Right cardiac atrium (tissue), 5 donors: Measurements from ENCODE around the gene TGFB3. TPM values are rescaled to one million over a fixed set of nuclear protein-coding genes. Genes with fewer than 3 reads are reported as not detected.
A peak's percentile ranks its signal among the peaks of the same experiment; 100 is the strongest.

Experiments used
- ATAC-seq, 2 donors: fragments of 200-7000 bp; cut with Tn5 transposase; one replicate each; pipeline versions ENCODE4 v1.8.0 to v1.9.1; 2020; ENCODE audit warnings: moderate library complexity in 2 of 2, mild to moderate bottlenecking in 1 of 2
- DNase-seq, 3 donors: peaks; one replicate each; pipeline ENCODE4 v3.0.0-alpha.2; 2020
- H3K27ac ChIP-seq: one replicate; pipeline ENCODE4 v1.5.1; 2013; ENCODE audit warnings: mild to moderate bottlenecking, low read length, control low read depth, moderate library complexity
- H3K27me3 ChIP-seq: one replicate; pipeline ENCODE4 v1.6.1; 2013; ENCODE audit not compliant: control insufficient read depth, insufficient read depth
- H3K4me1 ChIP-seq: one replicate; pipeline ENCODE4 v1.6.1; 2013; ENCODE audit warnings: low read length; ENCODE audit not compliant: control insufficient read depth, insufficient read depth
- H3K4me3 ChIP-seq: one replicate; pipeline ENCODE4 v1.5.1; 2013; ENCODE audit warnings: low read length, control low read depth
- H3K9me3 ChIP-seq: one replicate; pipeline ENCODE4 v1.6.1; 2013; ENCODE audit warnings: low read length; ENCODE audit not compliant: control insufficient read depth
- WGBS: extraction: QIAGEN DNeasy Blood & Tissue Kit; methylation state at CpG from one replicate; pipeline ENCODE4 v1.1.7; 2013; 5-methylcytosine and 5-hydroxymethylcytosine counted together
- intact Hi-C, 4 donors: fragments of 100-400 bp; cut with DNase I; formaldehyde crosslinking; loops; one replicate each; pipeline versions ENCODE4 v1.11.0 to v1.14.0; 2022 to 2023
- polyA plus RNA-seq: library from polyadenylated mRNA; stranded (reverse); fragments of 200-250 nt; gene quantifications from one replicate; pipeline ENCODE4 v1.2.3, GENCODE V29; 2013
- total RNA-seq, 4 donors: library from RNA; stranded (reverse); fragmentation: NEBNext Ultra II Directional; extraction: Animal tissue kit (Norgen Biotek cat#: 25700); gene quantifications; one replicate each; pipeline ENCODE4 v1.2.1, GENCODE V29; 2021
- donor health status: healthy with polysubstance abuse.
- donor health status: DM: no; HTN: yes; CAD: no.
- donor health status: DM: no; HTN: no; CAD: no.
- donor health status: DM: no; HTN: yes; CAD: no; lungs with severe emphysema.
- donor health status: DM: yes; HTN: yes; CAD: no.

The TGFB3 gene
- total and polyA plus RNA-seq, 5 donors: 18.0 to 76.3 (median 38.0) TPM

- intact Hi-C loops: no loop called here
- Histone ChIP-seq H3K27me3 (no peaks in the 10 kb centered on the region), H3K4me1 (peaks cover 2% of the 10 kb centered on the region), H3K27ac (no peak overlapping the region), H3K9me3 (no peaks in the 10 kb centered on the region), H3K4me3 (no peak overlapping the region)
- ATAC-seq (no peak), DNase-seq (no peak)
- WGBS: 97% methylated on average over 2 of the region's 2 CpGs
Measured at GRCh38 chr14:76007852-76008251, 26.1 kb upstream of the TGFB3 start.

GRCh38 chr14:76007379-76007778 lies 25.6 kb upstream of the TGFB3 start:
- intact Hi-C loops: no loop called here
- DNase-seq: no peak
- no peak overlapping the region for H3K4me3 ChIP-seq
- no peak overlapping the region for H3K27ac ChIP-seq
- ATAC-seq: no peak
- no peaks in the 10 kb centered on the region for H3K27me3 ChIP-seq
- WGBS: 92% methylated on average over 1 of the region's 1 CpG
- peaks cover under 1% of the 10 kb centered on the region for H3K4me1 ChIP-seq
- no peaks in the 10 kb centered on the region for H3K9me3 ChIP-seq

- no peak overlapping the region for H3K27ac ChIP-seq
- intact Hi-C loops: no loop called here
- 79% methylated on average over 2 of the region's 2 CpGs for WGBS
- peak in 1 of 2 donors; percentile 64 for ATAC-seq
- no peak for DNase-seq
- no peak overlapping the region for H3K4me3 ChIP-seq
- H3K4me1 ChIP-seq: no peaks in the 10 kb centered on the region
- H3K27me3 ChIP-seq: no peaks in the 10 kb centered on the region
- H3K9me3 ChIP-seq: no peaks in the 10 kb centered on the region
Measured at GRCh38 chr14:76006253-76006652, 24.5 kb upstream of the TGFB3 start.

- WGBS: 96% methylated on average over 1 of the region's 1 CpG
- Histone ChIP-seq H3K27me3 (no peaks in the 10 kb centered on the region), H3K4me1 (no peaks in the 10 kb centered on the region), H3K9me3 (no peaks in the 10 kb centered on the region), H3K4me3 (no peak overlapping the region), H3K27ac (no peak overlapping the region)
- intact Hi-C loops: no loop called here
- DNase-seq: no peak
- no peak for ATAC-seq
Measured at GRCh38 chr14:76002383-76002782, 20.6 kb upstream of the TGFB3 start.

- Histone ChIP-seq H3K27me3 (no peaks in the 10 kb centered on the region), H3K9me3 (no peaks in the 10 kb centered on the region), H3K4me3 (no peak overlapping the region), H3K27ac (peak overlapping the region; percentile 33), H3K4me1 (no peaks in the 10 kb centered on the region)
- DNase-seq (peak in 2 of 3 donors; percentile 65 to 72), ATAC-seq (no peak)
- intact Hi-C loops: no loop called here
- WGBS: 48% methylated on average over 6 of the region's 6 CpGs
Measured at GRCh38 chr14:75999511-76000190, 17.9 kb upstream of the TGFB3 start.

- no peaks in the 10 kb centered on the region for H3K27me3 ChIP-seq
- 80% methylated on average over 1 of the region's 1 CpG for WGBS
- no peaks in the 10 kb centered on the region for H3K9me3 ChIP-seq
- no peak overlapping the region for H3K27ac ChIP-seq
- DNase-seq (no peak), ATAC-seq (no peak)
- H3K4me3 ChIP-seq: no peak overlapping the region
- H3K4me1 ChIP-seq: no peaks in the 10 kb centered on the region
- intact Hi-C loops: no loop called here
Measured at GRCh38 chr14:75996488-75996887, 14.7 kb upstream of the TGFB3 start.

- peak; percentile 81 to 89 (median 87) for DNase-seq
- H3K4me1 ChIP-seq: no peaks in the 10 kb centered on the region
Measured at GRCh38 chr14:75995372-75996041, 13.7 kb upstream of the TGFB3 start.

GRCh38 chr14:75993567-75994041 lies 11.8 kb upstream of the TGFB3 start:
- Histone ChIP-seq H3K27me3 (no peaks in the 10 kb centered on the region), H3K4me1 (peaks cover 2% of the 10 kb centered on the region), H3K27ac (peak overlapping the region; percentile 18), H3K4me3 (no peak overlapping the region), H3K9me3 (no peaks in the 10 kb centered on the region)
- intact Hi-C loops: no loop called here
- ATAC-seq (no peak), DNase-seq (no peak)
- WGBS: 86% methylated on average over 1 of the region's 1 CpG

More at GRCh38 chr14:75995372-75996041, 13.7 kb upstream of the TGFB3 start:
- 33% methylated on average over 17 of the region's 17 CpGs for WGBS
- no peaks in the 10 kb centered on the region for H3K27me3 ChIP-seq
- intact Hi-C loops: no loop called here
- peak; percentile 90 for ATAC-seq
- no peak overlapping the region for H3K4me3 ChIP-seq
- no peaks in the 10 kb centered on the region for H3K9me3 ChIP-seq
- H3K27ac ChIP-seq: peak overlapping the region; percentile 99

- H3K27ac ChIP-seq: peak overlapping the region; percentile 59
- WGBS: 59% methylated on average over 4 of the region's 4 CpGs
- no peak for ATAC-seq
Measured at GRCh38 chr14:75991753-75992152, 10.0 kb upstream of the TGFB3 start.

GRCh38 chr14:75990297-75990696 lies 8.5 kb upstream of the TGFB3 start:
- Histone ChIP-seq H3K9me3 (no peaks in the 10 kb centered on the region), H3K4me1 (peaks cover 5% of the 10 kb centered on the region), H3K27ac (no peak overlapping the region), H3K27me3 (no peaks in the 10 kb centered on the region), H3K4me3 (no peak overlapping the region)
- intact Hi-C loops: no loop called here
- no peak for DNase-seq
- 85% methylated on average over 4 of the region's 4 CpGs for WGBS
- no peak for ATAC-seq

More at GRCh38 chr14:75991753-75992152, 10.0 kb upstream of the TGFB3 start:
- Histone ChIP-seq H3K4me1 (peaks cover 2% of the 10 kb centered on the region), H3K9me3 (no peaks in the 10 kb centered on the region), H3K27me3 (no peaks in the 10 kb centered on the region), H3K4me3 (no peak overlapping the region)
- intact Hi-C loops: no loop called here
- DNase-seq: no peak

- Histone ChIP-seq H3K4me3 (no peak overlapping the region), H3K27me3 (no peaks in the 10 kb centered on the region), H3K27ac (peak overlapping the region; percentile 75), H3K9me3 (no peaks in the 10 kb centered on the region), H3K4me1 (peaks cover 5% of the 10 kb centered on the region)
- WGBS: 46% methylated on average over 6 of the region's 6 CpGs
- DNase-seq (peak in 1 of 3 donors; percentile 54), ATAC-seq (peak; percentile 36 to 72)
- intact Hi-C loops: loop anchor here in 1 of 4 donors (10.0 kb wide), 1 partner anchor 204 kb away; no protein-coding TSS in a partner anchor
Measured at GRCh38 chr14:75989134-75989533, 7.3 kb upstream of the TGFB3 start.
